ENCODE results near the gene YBX1. TPM values are rescaled to one million over a fixed set of nuclear protein-coding genes. Genes with fewer than 3 reads are reported as not detected.
A peak's percentile ranks its signal among the peaks of the same experiment; 100 is the strongest.

Gene YBX1
- total RNA-seq, 1 donor from 2014 or later, result 741 TPM

GRCh38 chr1:42736571-42737200, 54.5 kb downstream of the YBX1 start:
- H3K27ac Mint-ChIP-seq (ENCODE audit: unreplicated experiment), result peak overlapping the region; percentile 67
- no peak for DNase-seq (ENCODE audit: low spot score)
- no peaks in the 10 kb centered on the region for H3K36me3 Mint-ChIP-seq (ENCODE audit: low read depth, unreplicated experiment)
- no peak for TF ChIP-seq CTCF (IDR thresholded peaks at IDR 0.05; ENCODE audit: unreplicated experiment)
- no peaks in the 10 kb centered on the region for H3K9me3 Mint-ChIP-seq (ENCODE audit: unreplicated experiment)
- H3K27me3 Mint-ChIP-seq (ENCODE audit: unreplicated experiment), result peaks cover 2% of the 10 kb centered on the region
- H3K4me1 Mint-ChIP-seq (ENCODE audit: unreplicated experiment), result peaks cover 4% of the 10 kb centered on the region
- no peak overlapping the region for H3K4me3 Mint-ChIP-seq (ENCODE audit: unreplicated experiment)

GRCh38 chr1:42737257-42737656, 55.0 kb downstream of the YBX1 start:
- Mint-ChIP-seq H3K27me3 (ENCODE audit: unreplicated experiment) (peaks cover 2% of the 10 kb centered on the region), H3K9me3 (ENCODE audit: unreplicated experiment) (no peaks in the 10 kb centered on the region), H3K27ac (ENCODE audit: unreplicated experiment) (no peak overlapping the region), H3K36me3 (ENCODE audit: low read depth, unreplicated experiment) (peaks cover 1% of the 10 kb centered on the region), H3K4me1 (ENCODE audit: unreplicated experiment) (peaks cover 4% of the 10 kb centered on the region), H3K4me3 (ENCODE audit: unreplicated experiment) (no peak overlapping the region)
- DNase-seq (ENCODE audit: low spot score), result no peak
- no peak for TF ChIP-seq CTCF (IDR thresholded peaks at IDR 0.05; ENCODE audit: unreplicated experiment)

- H3K9me3 Mint-ChIP-seq (ENCODE audit: unreplicated experiment), result no peaks in the 10 kb centered on the region
- H3K4me1 Mint-ChIP-seq (ENCODE audit: unreplicated experiment), result peaks cover 4% of the 10 kb centered on the region
- DNase-seq (ENCODE audit: low spot score), result no peak
- peaks cover 2% of the 10 kb centered on the region for H3K27me3 Mint-ChIP-seq (ENCODE audit: unreplicated experiment)
- no peak for TF ChIP-seq CTCF (IDR thresholded peaks at IDR 0.05; ENCODE audit: unreplicated experiment)
- H3K36me3 Mint-ChIP-seq (ENCODE audit: low read depth, unreplicated experiment), result peaks cover 5% of the 10 kb centered on the region
- no peak overlapping the region for H3K4me3 Mint-ChIP-seq (ENCODE audit: unreplicated experiment)
- H3K27ac Mint-ChIP-seq (ENCODE audit: unreplicated experiment), result no peak overlapping the region
Observed at GRCh38 chr1:42737986-42738677, 55.9 kb downstream of the YBX1 start.

- Mint-ChIP-seq H3K4me3 (ENCODE audit: unreplicated experiment) (no peak overlapping the region), H3K27ac (ENCODE audit: unreplicated experiment) (no peak overlapping the region)
Observed at GRCh38 chr1:42738678-42739226, 56.5 kb downstream of the YBX1 start.

More at GRCh38 chr1:42738678-42739226, 56.5 kb downstream of the YBX1 start:
- H3K4me1 Mint-ChIP-seq (ENCODE audit: unreplicated experiment), result peaks cover 4% of the 10 kb centered on the region
- peaks cover 5% of the 10 kb centered on the region for H3K36me3 Mint-ChIP-seq (ENCODE audit: low read depth, unreplicated experiment)
- no peak for DNase-seq (ENCODE audit: low spot score)
- TF ChIP-seq CTCF (IDR thresholded peaks at IDR 0.05; ENCODE audit: unreplicated experiment), result no peak
- no peaks in the 10 kb centered on the region for H3K9me3 Mint-ChIP-seq (ENCODE audit: unreplicated experiment)
- peaks cover 1% of the 10 kb centered on the region for H3K27me3 Mint-ChIP-seq (ENCODE audit: unreplicated experiment)

Data from endothelial cell (in vitro differentiated cells).